HepG2 (cell line): ENCODE data around the gene TH. TPM values are rescaled to one million over a fixed set of nuclear protein-coding genes. Genes with fewer than 3 reads are reported as not detected.

ENCODE experiments used
- BORCS8-MEF2B ChIP-seq: sonication (generic); formaldehyde crosslinking; IDR thresholded peaks from 2 replicates; pipeline ENCODE4 v1.8.0; 2022; ENCODE audit warnings: mild to moderate bottlenecking, missing genetic modification reagents
- CBX1 ChIP-seq: IDR thresholded peaks from one replicate; pipeline ENCODE4 v1.6.1; 2016; ENCODE audit warnings: antibody characterized with exemption, low read depth
- EZH2 ChIP-seq: conservative IDR thresholded peaks from 2 replicates; pipeline ENCODE4 v1.6.1; 2012; ENCODE audit warnings: mild to moderate bottlenecking, low read depth, low read length, moderate library complexity
- FOXK2 ChIP-seq: fragments of 450-650 bp; IDR thresholded peaks from 2 replicates; pipeline ENCODE4 v1.6.1; 2016
- GZF1 ChIP-seq: sonication (generic); formaldehyde crosslinking; IDR thresholded peaks from 2 replicates; pipeline ENCODE4 v1.5.1; 2020; ENCODE audit warnings: mild to moderate bottlenecking, missing genetic modification reagents
- JUNB ChIP-seq: sonication (generic); formaldehyde crosslinking; IDR thresholded peaks from 2 replicates; pipeline ENCODE4 v1.8.0; 2022; ENCODE audit warnings: missing genetic modification reagents, mild to moderate bottlenecking, borderline replicate concordance
- NFE2L2 ChIP-seq: fragments of 150-350 bp; IDR thresholded peaks from 2 replicates; pipeline ENCODE4 v1.6.1; 2014; ENCODE audit warnings: low read length
- NRL ChIP-seq: sonication (generic); formaldehyde crosslinking; IDR thresholded peaks from 2 replicates; pipeline ENCODE4 v1.5.0; 2020; ENCODE audit warnings: missing genetic modification reagents, mild to moderate bottlenecking, moderate library complexity, borderline replicate concordance
- PPARG ChIP-seq: conservative IDR thresholded peaks from 2 replicates; pipeline ENCODE4 v1.6.1; 2016; ENCODE audit warnings: missing biosample characterization, missing genetic modification reagents
- SMC3 ChIP-seq: IDR thresholded peaks from 2 replicates; pipeline ENCODE4 v1.6.1; 2011; ENCODE audit warnings: low read length, improper control_type of control experiment
- SRSF1 ChIP-seq: fragments of 200-400 bp; formaldehyde crosslinking; optimal IDR thresholded peaks from 2 replicates; pipeline ENCODE3; 2017; ENCODE audit warnings: mild to moderate bottlenecking, low read depth, low read length, moderate library complexity
- SRY ChIP-seq: sonication (generic); formaldehyde crosslinking; IDR thresholded peaks from 2 replicates; pipeline ENCODE4 v1.8.0; 2022; ENCODE audit warnings: mild to moderate bottlenecking, missing genetic modification reagents
- STAG1 ChIP-seq: sonication (generic); formaldehyde crosslinking; IDR thresholded peaks from 2 replicates; pipeline ENCODE4 v1.4.0; 2020; ENCODE audit warnings: missing genetic modification reagents
- TEAD3 ChIP-seq: optimal IDR thresholded peaks from 2 replicates; pipeline ENCODE3; 2016; ENCODE audit warnings: borderline replicate concordance
- TFAP4 ChIP-seq: sonication (generic); IDR thresholded peaks from 2 replicates; pipeline ENCODE4 v1.6.1; 2016; ENCODE audit warnings: low read depth, borderline replicate concordance
- ZBTB2 ChIP-seq: sonication (generic); formaldehyde crosslinking; IDR thresholded peaks from 2 replicates; pipeline ENCODE4 v1.8.0; 2022; ENCODE audit warnings: low read depth, missing genetic modification reagents
- ZFY ChIP-seq: sonication (generic); formaldehyde crosslinking; IDR thresholded peaks from 2 replicates; pipeline ENCODE4 v1.4.0; 2020; ENCODE audit warnings: missing genetic modification reagents
- ZNF431 ChIP-seq: sonication (generic); formaldehyde crosslinking; IDR thresholded peaks from 2 replicates; pipeline ENCODE4 v1.9.0; 2022; ENCODE audit warnings: missing genetic modification reagents, low read depth, mild to moderate bottlenecking, borderline replicate concordance
- ZNF432 ChIP-seq: sonication (generic); formaldehyde crosslinking; IDR thresholded peaks from 2 replicates; pipeline ENCODE4 v1.5.0; 2020; ENCODE audit warnings: missing genetic modification reagents, mild to moderate bottlenecking, borderline replicate concordance
- ZNF574 ChIP-seq: sonication (generic); formaldehyde crosslinking; IDR thresholded peaks from 2 replicates; pipeline ENCODE4 v1.4.0; 2020; ENCODE audit warnings: missing genetic modification reagents
- ZNF577 ChIP-seq: sonication (generic); formaldehyde crosslinking; IDR thresholded peaks from 2 replicates; pipeline ENCODE4 v1.4.0; 2020; ENCODE audit warnings: mild to moderate bottlenecking, low read depth, missing genetic modification reagents, borderline replicate concordance
- ZNF816 ChIP-seq: sonication (generic); formaldehyde crosslinking; IDR thresholded peaks from 2 replicates; pipeline ENCODE4 v1.8.0; 2022; ENCODE audit warnings: missing genetic modification reagents, mild to moderate bottlenecking, borderline replicate concordance
- ZNF878 ChIP-seq: sonication (generic); formaldehyde crosslinking; IDR thresholded peaks from 2 replicates; pipeline ENCODE4 v1.8.1; 2023; ENCODE audit warnings: mild to moderate bottlenecking, missing genetic modification reagents, moderate library complexity
- polyA plus RNA-seq, 8 experiments: library from polyadenylated mRNA; depleted of rRNA in 3 of 8; stranded (reverse) in 7 of 8; unstranded in 1 of 8; fragments of >200 nt; fragmentation: Illumina TruSeq in 4 of 8; extraction: Trizol in 4 of 8; gene quantifications; 2 replicates each; pipeline versions ENCODE4 v1.2.1 to v1.2.3, GENCODE V29; 2011 to 2016; ENCODE audit warnings: low read depth in 4 of 8, missing spikeins in 1 of 8, mixed read lengths in 1 of 8; ENCODE audit not compliant: insufficient read depth in 1 of 8
- total RNA-seq, 5 experiments: library from RNA; depleted of rRNA; stranded (reverse); fragments of >200 nt; fragmentation: Illumina TruSeq; extraction: Trizol; gene quantifications; 2 replicates each; pipeline ENCODE4 v1.2.3, GENCODE V29; 2016; ENCODE audit warnings: low read depth in 1 of 5
- TF ChIP-seq, protein P1 (sequence below): sonication (generic); formaldehyde crosslinking; IDR thresholded peaks from 2 replicates; pipeline ENCODE4 v1.8.0; 2022; ENCODE audit warnings: missing genetic modification reagents, mild to moderate bottlenecking, borderline replicate concordance
- TF ChIP-seq, protein P2 (sequence below): IDR thresholded peaks from 2 replicates; pipeline ENCODE4 v1.6.1; 2016; ENCODE audit warnings: low read depth

TH gene
- total and polyA plus RNA-seq, 2 of the 13 experiments (the other 11 are each of a cell fraction or from before 2014, with no cell fraction given) = 0.36 TPM; not detected in 1

DNA sequence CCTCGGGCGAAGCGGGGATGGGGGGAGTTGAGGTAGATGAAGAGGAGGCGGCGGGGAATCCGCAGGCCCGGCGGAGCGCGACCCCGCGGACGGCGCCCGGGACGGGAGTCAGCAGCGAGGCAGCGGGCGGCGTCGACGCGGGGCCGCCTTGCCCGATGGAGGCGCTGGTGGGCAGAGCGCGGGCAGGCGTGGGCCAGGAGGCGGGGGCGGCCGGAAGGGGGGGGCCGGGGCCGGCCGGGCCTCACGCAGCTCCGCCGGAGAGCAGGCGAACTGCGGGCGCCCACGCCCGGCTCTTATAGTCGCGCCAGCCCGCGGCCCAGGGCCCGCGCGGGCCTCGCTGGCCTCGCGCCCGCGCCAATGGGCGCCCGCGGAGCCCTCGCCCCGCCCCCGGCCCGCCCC, 32.5 kb downstream of the TH start, which contains the start of gene IGF2 (continued):
- peak; percentile 67; the same call in 1 of the 2 replicates for TF ChIP-seq ZNF574
- no peak for TF ChIP-seq NFE2L2
- no peak for TF ChIP-seq GZF1 (CRISPR knock-in tag)
- no peak for TF ChIP-seq FOXK2
- TF ChIP-seq ZFY (CRISPR knock-in tag) = peak; percentile 56; the same call in 1 of the 2 replicates
- no peak for TF ChIP-seq ZNF878 (CRISPR knock-in tag)
- no peak for TF ChIP-seq ZNF577 (CRISPR knock-in tag)
- TF ChIP-seq TEAD3 (CRISPR knock-in tag) = no peak
- TF ChIP-seq, protein P1, sequence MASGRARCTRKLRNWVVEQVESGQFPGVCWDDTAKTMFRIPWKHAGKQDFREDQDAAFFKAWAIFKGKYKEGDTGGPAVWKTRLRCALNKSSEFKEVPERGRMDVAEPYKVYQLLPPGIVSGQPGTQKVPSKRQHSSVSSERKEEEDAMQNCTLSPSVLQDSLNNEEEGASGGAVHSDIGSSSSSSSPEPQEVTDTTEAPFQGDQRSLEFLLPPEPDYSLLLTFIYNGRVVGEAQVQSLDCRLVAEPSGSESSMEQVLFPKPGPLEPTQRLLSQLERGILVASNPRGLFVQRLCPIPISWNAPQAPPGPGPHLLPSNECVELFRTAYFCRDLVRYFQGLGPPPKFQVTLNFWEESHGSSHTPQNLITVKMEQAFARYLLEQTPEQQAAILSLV (CRISPR knock-in tag) = no peak
- peak; percentile 49; the same call in 1 of the 2 replicates for TF ChIP-seq ZBTB2 (CRISPR knock-in tag)
- TF ChIP-seq ZNF432 (CRISPR knock-in tag) = no peak
- TF ChIP-seq, protein P2, sequence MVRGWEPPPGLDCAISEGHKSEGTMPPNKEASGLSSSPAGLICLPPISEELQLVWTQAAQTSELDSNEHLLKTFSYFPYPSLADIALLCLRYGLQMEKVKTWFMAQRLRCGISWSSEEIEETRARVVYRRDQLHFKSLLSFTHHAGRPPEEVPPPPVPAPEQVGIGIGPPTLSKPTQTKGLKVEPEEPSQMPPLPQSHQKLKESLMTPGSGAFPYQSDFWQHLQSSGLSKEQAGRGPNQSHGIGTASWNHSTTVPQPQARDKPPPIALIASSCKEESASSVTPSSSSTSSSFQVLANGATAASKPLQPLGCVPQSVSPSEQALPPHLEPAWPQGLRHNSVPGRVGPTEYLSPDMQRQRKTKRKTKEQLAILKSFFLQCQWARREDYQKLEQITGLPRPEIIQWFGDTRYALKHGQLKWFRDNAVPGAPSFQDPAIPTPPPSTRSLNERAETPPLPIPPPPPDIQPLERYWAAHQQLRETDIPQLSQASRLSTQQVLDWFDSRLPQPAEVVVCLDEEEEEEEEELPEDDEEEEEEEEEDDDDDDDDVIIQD (CRISPR knock-in tag) = no peak
- TF ChIP-seq STAG1 (CRISPR knock-in tag) = no peak
- TF ChIP-seq SRSF1 = no peak
- TF ChIP-seq TFAP4 = no peak
- TF ChIP-seq ZNF431 (CRISPR knock-in tag) = no peak
- no peak; the same call in 1 of the 2 replicates for TF ChIP-seq BORCS8-MEF2B
- 0 out of 2 replicates have a peak, but pooled peaks have one; percentile 8 for TF ChIP-seq JUNB
- no peak for TF ChIP-seq PPARG (CRISPR knock-in tag)
- TF ChIP-seq SRY = 0 out of 2 replicates have a peak, but pooled peaks have one; percentile 7
- TF ChIP-seq EZH2 = no peak
- TF ChIP-seq NRL (CRISPR knock-in tag) = no peak
- peak; percentile 27 for TF ChIP-seq CBX1
- 0 out of 2 replicates have a peak, but pooled peaks have one; percentile 49 for TF ChIP-seq ZNF816
- TF ChIP-seq SMC3 = no peak
